GM19452 (cell line): Measurements from ENCODE around the gene NOD1.

Source experiments
- ATAC-seq: cut with Tn5 transposase; IDR thresholded peaks from one replicate; pipeline ENCODE4 v1.9.1; 2021; ENCODE audit not compliant: unreplicated experiment

Gene NOD1

DNA sequence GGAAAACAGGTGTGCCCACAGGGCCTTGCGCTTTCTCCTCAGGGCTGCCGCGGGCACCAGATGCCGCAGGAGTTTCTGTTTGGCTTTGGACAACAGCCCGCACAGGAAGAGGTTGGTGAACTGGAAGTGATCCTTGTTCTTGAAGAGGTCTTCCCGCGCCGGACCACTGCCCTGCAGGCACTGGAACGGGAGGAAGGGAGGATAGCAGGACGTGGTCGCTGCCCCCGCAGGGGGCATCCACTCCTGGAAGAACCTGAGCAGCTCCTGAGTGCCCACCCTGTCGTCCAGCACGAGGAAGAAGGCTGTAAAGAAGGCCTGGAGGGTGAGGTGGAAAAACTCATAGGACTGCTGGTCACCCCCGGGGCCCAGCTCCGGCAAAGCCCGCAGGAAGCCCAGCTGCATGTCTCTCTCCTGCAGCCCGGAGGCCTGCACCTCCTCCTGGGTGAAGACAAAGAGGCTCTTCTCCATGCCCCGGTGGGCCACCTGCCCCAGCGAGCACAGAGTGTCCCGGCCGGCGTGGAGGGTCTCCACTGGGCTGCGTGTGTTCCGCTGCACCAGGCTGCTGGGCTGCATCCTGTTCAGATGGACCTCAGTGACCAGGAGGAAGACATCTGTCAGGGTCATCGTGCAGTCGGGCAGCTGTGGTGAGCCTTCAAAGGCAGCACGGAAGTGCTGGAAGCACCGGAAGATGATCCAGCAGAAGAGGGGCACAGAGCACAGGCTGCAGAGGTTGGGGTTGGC, 26.9 kb downstream of the NOD1 start:
- ATAC-seq, result no peak

DNA sequence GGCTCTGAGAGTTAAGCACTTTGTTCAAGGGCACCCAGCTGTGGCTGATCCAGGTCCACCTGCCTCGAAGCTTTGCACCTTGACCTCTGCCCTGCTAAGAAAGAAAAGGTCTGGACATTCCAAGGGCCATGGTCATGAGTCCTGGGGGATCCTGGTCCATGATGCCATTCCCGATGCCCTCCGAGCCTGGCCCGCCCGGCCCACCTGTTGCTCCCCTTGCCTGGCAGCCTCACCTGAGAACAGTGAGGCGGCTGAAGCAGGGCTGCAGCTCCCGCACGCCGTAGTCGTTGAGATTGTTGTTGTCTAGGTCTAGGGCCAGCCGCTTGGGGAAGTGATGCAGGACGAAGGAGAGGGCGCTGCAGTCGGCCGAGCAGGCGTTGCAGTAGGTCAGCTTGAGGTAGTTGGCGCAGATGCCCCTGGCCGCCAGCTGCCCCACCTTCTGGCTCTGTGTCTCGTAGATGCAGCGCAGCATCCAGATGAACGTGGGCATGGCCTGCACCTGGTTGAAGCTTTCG, 27.5 kb downstream of the NOD1 start:
- ATAC-seq, result no peak

DNA sequence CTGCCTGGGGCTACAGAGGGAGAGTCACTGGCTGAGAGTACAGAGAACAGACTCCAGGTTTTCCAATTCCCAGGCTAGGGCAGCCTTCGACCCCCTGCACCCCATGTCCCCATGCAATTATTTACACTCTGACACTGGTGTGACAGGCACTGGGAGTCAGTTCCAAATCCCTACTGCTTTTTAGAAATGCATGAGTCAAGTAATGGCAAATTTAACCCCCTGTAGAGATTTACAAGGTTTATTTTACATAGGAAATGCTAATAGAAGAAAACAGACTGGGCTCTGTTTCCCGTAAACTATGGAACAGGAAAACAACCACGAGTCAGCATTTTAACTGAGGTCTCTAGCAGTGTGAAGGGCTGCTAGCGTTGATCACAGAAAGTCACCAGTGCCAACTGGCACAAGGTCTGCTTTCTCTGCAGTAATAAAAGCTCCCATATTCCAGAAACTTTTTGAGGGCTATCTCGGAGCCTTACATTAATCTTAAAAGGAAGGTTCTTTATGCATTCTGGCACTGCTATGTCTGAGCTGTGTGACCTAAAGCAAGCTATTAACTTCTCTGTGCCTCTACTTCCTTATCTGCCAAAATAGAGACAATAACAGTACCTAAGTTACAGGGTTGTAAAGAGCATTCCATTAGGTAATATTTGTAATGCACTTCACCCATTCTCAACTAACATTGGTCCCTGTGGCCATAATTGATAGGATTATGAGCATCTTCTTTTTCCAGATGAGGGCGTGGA, 28.2 kb downstream of the NOD1 start:
- no peak for ATAC-seq

DNA sequence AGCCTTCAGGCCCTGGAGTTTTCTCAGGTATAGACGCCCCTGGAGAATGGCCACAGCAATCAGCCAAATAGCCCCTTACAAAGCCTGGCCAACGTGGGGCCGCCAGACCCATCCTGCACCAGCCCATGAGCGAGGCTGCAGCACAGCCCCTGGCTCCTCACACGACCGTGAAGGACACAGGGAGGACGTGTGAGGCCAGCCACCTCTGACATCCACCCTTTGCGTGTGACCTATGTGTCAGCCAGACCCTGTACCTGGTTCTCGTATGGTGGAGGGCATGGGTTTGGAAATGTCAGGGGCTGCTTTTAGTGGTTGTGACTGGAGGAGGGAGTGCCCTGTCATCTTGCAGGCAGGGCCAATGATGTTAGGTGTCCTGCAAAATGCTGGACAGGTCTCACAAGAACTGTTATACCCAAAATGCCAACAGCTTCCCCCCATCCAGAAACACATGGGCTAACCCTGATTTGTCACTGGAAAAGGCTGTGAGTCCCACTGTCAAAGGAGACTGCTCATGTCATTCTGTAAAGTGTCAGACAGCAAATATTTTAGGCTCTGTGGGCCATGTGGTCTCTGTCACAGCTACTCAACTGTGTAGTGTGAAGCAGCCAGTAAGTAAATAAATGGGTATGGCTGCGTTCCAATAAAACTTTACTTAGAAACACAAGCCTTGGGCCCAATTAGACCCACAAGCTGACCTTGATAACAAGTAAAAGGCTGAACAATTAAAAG, 30.0 kb downstream of the NOD1 start:
- no peak for ATAC-seq

DNA sequence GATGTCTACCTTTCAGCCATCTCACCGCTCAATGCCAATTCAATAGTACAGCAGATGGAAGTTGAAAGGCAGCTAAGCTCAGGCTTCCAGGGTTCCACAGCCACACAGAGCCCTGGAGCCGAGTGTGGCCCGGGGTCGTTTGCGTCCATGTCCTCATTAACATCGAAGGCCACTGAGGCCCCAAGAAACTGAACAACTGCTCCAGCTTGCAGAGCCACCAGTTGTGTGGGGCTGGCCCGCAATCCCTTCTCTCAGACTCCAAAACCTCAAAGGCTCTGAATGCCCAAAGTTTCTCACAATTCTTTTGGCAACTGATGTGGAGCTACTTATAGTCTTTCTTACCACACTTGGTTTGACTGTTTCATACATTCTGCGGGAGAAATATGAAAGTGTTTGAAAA, 31.1 kb downstream of the NOD1 start:
- ATAC-seq, result no peak

DNA sequence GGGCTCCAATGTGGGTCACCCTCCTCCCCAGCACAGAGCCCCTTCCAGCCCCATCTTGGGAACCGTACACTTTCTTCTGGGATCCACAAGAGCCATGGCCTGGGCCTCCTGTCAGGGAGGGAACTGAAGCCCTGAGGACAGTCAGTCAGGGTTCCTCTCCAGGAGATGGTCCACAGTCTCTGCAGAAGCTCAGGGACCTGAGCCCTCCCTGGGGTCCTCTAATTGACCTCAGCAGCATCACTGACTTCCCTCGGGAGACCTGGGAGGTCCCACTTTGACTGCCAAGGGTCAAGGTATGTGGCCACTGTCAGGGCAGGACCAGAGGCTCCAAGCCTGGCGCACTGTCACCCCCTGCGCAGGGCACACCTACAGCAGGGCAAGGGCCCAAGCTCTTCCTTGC, 32.3 kb downstream of the NOD1 start:
- ATAC-seq, result no peak

DNA sequence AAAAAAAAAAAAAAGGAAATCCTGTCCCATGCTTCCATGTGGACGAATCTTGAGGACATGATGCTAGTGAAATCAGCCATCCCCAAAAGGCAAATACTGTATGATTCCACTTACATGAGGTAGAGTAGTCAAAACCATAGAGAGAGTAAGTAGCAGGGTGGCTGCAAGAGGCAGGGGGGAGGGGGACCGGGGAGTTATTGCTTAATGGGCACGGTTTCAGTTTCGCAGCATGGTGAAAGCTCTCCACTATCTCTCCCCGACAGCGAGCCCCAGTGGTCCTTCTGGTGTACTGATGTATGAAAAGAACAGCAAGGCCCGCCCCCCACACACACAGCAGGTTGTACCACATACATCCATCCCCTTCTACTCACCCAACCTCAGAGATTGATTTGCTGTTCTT, 32.8 kb downstream of the NOD1 start:
- peak; percentile 99 for ATAC-seq

DNA sequence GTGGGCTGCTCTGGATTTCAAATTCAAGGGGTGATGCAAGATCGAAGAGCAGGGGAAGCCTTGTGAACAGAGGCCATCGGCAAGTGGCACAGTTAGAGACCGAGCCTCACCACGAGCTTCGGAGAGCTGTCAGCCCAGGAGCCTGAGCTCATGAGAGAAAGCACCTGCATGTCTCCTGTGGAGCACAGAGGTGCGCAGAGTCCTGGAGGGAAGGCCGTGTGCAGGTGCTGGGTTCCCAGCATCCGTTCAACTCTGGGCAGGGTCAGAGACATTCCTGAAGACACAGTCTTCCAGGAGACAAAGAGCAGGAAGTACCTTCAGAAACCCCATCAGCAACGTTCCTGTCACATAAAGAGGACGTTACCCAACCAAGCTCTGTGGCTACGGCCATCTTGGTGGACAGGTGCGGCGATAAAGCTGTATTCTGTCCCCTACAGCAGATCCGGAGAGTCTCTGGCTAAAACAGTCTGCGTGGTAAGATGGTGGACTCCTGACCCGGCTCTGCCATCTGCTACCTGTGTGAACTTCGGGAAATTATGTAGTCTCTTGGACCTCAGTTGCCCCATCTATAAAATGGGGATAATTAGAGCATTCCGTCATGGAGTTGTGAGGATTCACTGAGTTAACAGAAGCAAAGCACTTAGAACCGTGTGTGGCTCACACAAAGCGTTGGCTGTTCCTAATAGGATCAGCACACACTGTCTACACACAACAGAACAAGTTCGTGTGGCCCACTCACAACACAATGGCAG, 40.6 kb downstream of the NOD1 start:
- no peak for ATAC-seq

DNA sequence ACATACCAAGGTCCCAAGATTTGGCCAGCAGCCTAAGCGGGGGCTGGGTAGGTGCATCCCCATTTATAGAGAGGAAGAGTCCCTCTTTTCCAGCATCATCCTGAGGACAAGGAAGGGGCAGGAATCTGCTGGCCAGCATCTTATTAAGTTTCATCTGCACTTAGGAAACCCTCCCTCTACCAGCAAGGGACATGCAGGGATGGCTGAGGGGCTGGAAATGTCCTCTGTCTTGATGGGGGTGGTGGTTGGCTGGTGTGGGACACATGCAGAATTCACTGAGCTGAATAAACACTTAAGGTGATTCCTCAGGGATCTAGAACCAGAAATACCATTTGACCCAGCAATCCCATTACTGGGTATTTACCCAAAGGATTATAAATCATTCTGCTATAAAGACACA, 42.1 kb downstream of the NOD1 start:
- no peak for ATAC-seq

DNA sequence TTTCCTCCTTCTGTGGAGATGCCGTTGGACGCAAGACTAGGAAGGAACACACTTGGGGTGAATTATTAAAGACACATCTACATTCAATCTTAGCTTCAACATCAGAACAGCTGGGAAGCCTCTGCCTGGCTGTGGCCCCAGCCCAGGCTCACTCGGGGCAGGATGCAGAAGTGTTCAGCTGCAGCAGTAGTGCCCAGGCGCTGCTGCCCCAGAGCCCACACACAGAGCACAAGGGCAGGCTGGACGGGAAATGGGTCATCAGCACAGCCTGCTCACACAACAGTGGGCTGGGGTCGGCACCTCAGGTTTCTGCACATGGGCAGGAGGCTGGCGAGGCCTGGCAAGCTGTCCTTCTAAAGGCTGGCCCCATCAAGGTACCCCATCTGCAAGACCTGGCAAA, 42.5 kb downstream of the NOD1 start:
- ATAC-seq, result no peak

DNA sequence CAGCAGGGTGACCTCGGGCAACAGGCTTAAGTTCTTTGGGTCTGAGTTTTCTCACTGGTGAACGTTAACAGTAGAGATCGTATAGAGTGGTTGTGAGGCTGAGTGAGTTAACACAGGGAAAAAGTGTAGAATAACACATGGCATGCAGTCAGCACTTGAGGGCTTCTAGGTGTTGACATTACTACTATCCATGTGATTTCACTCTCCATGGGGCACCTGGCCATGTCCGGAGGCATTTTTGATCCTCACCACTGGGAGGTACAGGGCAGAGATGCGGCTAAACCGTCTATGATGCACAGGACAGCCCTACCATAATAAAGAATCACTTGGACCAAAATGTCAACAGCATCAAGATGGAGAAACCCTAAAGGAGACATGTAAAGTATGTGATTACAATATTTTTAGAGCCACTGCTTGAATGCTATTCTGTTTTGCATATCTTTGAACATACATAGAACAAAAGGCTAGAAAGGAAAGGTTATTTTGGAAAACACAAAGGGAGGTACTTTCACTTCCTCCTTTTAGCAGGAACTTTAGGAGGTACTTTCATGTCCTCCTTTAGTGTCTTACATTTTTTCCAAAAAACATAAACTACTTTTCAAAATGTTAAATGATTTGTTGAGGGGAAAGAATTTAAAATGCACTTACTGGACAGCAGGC, 44.3 kb downstream of the NOD1 start:
- ATAC-seq, result no peak

DNA sequence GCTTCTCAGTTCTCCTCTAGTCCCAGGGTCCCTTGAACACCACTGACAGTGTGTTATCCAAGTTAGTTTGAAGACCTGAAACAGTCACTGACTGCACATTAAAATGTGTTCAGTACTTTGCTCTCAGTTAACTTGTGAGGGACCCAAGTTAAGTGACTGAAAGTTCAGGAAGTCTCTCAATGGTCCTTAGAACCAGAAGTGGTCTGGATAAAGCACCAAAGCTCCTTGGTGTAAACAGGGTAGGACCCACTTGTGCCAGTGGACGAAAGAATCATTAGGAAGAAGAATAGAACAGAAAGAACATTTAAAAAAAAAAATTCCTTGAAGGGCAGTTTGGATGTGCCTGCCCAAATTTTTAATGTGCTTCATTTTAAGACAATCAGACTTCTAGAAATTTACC, 45.1 kb downstream of the NOD1 start:
- ATAC-seq, result no peak

DNA sequence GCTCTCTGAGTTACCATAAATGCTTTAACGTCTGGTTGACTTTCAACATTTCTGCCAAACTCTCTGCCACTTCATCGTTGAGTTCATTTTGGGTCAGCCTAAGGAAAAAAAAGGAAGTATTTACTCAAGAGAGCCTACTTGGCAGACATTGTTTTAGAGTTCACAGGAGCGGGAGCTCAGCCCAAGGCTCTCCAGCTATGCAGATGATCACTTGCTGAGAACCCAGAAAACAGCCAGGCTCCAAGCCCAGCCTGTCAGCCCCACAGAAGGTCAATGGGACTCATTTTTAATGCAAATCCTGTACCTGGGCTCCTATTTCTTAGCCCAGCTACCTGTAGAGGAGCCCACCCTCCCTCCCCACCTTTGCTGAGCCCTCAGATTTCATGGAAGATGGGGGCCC, 45.5 kb downstream of the NOD1 start:
- ATAC-seq, result no peak

DNA sequence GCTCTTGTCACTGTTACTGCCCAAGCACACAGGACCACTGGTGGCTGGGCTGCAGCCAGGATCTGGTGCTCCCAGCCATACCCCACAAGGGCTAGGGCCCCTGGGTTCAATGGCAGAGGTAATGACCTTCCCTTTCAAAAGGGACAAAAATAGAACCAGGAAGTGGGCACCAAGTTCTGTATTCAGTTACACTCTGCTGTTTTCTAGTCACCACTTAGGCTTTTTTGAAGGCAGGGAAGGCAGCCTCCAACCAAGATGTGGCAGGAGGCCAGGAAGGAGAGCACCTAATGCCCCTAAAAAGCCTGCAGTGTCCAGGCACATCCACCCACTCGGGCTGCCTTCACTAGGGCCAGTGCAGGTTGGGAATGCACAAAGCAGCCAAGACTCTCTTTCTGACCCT, 47.8 kb downstream of the NOD1 start:
- ATAC-seq, result no peak

DNA sequence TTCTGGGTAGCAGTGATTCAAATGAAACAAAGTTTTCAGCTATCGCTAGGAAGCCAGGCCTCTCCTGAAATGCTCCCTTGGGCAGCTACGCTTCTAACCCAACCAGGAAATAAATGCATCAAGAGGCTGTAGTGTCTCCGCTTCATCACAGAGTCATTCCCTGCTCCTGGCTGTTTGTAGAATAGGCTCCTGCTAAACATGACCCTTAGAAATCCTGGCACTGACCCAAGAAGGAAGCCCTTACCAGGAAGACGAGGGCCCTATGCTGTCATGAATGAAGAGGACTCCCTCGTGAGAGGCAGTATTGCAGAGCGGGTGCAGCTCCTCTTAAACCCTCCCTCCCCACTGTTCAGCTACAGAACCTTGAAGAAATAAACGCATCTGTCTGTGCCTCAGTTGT, 48.3 kb downstream of the NOD1 start:
- ATAC-seq, result no peak

DNA sequence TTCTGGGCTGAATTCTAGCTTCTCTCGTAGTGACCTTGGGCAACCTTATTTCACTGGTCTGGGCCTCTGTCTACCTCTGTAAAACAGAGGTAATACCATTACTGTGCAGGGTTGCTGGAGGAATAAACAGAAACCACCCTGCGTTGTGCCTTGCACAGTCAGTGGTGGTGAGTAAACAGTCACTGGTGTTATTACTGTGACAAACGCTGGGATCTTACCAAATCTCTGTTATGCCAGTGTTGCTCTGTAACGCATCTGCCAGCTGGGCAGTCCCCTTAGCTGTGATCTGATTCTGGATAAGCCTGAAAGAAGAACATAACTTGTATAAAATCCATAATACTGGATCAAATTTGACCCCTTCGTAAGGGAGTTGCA, 49.4 kb downstream of the NOD1 start:
- ATAC-seq, result no peak

DNA sequence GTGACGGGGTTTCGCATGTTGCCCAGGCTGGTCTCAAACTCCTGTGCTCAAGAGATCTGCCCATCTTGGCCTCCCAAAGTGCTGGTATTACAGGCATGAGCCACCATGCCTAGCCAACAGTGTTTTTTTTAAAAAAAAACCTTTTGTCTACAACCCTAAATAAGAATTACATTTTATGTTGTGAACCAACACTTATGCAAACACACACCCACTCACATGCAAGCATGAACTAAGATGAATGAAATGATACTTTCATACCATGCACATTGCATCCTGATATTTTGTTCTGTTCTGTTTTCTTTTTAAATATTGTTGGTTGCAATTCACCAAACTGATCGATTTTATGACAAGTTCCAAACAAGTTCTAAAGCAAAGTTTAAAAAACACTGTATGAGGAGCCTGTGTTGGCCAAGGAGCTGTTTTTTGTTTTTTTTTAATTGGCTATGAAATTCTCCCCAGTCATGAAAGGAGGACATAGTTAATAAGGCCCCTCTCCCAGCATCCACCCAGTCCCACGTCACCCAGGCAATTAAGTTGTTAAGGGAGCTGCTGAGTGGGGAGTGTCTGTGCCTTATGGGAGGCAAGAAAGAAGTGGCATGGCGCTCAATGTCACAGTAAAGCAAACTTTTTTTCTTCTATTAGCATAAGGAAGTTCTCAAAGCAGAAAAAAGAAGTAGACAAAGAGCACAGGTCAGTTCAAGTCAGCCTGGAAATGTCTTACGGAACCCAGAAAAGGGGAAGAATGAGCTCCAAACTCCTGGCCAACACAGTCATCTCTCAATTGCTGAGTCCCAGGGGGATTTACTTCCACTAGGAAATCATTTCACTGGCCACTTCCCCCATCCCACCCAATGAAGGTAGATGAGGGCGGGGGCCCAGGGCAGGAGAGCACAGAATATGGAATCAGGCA, 50.1 kb downstream of the NOD1 start:
- no peak for ATAC-seq

DNA sequence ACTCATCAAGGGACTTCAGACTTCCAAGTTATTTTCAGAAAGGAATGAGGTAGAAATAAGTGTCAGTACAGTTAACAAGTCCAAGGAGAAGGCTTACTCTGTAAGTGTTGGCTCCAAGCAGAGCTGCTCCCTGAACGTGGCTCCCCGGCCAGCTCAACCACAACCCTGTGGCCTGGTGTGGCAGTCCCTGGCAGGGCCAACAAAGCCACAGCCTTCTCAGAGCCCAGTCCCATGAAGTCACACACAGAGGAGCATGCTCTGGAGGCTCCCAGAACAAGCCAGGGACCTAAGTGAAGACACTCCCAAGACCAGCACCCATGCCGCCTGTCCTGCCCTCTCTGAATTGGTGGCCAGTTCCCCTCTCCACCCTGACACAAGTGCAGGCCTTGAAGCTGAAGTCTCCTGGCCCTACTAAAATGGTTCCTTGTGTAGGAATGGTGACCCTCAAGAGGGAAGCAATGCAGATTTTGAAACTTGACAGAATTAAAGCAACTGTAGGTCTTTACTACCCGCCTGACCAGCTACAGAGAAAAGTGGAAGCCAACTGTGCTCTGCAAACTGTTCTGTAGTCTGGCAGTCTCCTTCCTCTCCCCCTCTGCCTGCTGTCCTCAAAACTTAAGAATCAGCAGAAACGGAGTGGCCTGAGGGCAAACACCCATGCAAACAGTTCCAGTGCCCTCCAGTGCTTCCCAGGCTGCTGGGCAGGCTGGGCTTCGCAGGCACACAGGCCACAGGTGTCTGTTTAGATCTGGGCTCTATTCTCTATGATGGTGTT, 51.1 kb downstream of the NOD1 start:
- ATAC-seq, result no peak

DNA sequence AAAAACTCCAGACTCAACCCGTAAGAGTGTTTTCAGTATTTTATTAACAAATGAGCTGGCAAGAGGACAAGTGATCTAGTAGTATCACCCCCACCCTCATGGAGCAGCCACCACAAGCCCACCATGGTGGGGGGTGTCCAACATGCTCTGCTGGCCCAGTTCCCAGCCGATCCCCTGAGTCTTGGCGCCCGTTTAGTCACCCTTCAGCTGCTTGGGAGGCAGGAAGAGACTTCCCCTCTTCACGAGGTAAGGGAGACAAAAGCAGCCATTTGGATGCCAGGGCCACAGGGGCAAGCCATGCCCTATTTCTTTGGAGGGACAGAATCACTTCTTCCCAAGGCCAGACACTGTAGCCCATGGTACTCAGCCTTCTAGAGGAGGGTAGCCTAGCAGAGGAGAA, 54.1 kb downstream of the NOD1 start:
- ATAC-seq, result no peak
